SIG-M5 (cell line): ENCODE results near the gene PBX1.

Experiments used
- DNase-seq: peaks from one replicate; lab custom pipeline; 2025; lab: John Stamatoyannopoulos, UW

Gene PBX1

GRCh38 chr1:164563721-164564360 is 4.9 kb downstream of the PBX1 start:
- DNase-seq = no peak

GRCh38 chr1:164564378-164564777 is 5.4 kb downstream of the PBX1 start:
- DNase-seq = no peak

- DNase-seq = no peak
Observed at GRCh38 chr1:164565357-164565756, 6.4 kb downstream of the PBX1 start.

DNA sequence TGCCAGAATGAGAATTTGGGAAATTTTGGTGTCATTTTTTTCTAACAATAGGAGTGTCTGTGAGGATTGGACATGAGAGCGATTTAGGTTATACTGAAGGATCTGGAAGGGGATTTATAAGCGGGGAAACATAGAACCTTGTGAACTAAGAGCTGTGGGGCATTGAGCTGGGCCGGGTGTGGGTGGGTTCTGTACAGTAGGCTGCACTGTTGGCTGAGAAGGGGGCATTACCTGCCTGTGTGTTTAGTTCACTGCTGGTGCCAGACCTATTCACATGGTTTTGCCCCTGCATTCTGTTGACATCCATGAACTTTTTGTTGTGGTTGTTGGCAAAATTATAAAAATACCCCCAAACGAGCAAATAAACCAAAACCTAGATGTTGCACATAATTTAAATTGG is 8.8 kb downstream of the PBX1 start:
- DNase-seq = no peak

GRCh38 chr1:164569241-164569640 is 10.3 kb downstream of the PBX1 start:
- no peak for DNase-seq

DNA sequence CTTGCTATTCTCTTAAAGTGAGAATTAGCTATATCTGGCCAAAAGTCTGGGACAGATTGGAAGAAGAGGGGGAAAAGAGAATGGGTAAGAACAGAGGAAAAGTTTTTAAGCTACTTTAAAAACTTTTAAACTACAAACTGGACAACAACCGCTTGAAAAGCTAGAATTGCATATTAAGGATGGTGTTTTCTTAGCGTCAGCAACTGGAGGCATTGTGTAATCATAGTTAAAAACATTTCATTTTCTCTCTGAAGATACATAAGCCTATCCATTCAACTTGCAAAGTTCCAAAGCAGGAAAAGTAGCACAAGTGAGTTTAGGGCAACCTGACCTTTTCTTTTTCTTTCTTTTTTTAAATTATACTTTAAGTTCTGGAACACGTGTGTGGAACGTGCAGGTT is 10.9 kb downstream of the PBX1 start:
- no peak for DNase-seq

DNA sequence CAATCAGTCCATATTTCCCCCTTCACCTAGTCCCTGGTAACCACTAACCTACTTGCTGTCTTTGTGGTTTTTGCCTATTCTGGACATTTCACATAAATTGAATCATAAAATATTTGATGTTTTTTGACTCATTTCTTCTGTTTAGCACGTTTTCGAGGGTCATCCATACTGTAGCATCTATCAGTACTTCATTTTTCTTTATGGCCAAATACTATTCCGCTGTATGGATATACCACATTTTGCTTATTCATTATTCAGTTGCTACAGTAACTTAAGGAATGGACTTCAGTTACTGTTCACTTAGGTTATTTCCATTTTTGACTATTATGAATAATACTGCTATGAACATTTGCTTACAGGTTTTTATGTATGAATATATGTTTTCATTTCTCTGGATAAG is 12.3 kb downstream of the PBX1 start:
- no peak for DNase-seq

GRCh38 chr1:164575356-164575886 is 16.4 kb downstream of the PBX1 start:
- no peak for DNase-seq

DNA sequence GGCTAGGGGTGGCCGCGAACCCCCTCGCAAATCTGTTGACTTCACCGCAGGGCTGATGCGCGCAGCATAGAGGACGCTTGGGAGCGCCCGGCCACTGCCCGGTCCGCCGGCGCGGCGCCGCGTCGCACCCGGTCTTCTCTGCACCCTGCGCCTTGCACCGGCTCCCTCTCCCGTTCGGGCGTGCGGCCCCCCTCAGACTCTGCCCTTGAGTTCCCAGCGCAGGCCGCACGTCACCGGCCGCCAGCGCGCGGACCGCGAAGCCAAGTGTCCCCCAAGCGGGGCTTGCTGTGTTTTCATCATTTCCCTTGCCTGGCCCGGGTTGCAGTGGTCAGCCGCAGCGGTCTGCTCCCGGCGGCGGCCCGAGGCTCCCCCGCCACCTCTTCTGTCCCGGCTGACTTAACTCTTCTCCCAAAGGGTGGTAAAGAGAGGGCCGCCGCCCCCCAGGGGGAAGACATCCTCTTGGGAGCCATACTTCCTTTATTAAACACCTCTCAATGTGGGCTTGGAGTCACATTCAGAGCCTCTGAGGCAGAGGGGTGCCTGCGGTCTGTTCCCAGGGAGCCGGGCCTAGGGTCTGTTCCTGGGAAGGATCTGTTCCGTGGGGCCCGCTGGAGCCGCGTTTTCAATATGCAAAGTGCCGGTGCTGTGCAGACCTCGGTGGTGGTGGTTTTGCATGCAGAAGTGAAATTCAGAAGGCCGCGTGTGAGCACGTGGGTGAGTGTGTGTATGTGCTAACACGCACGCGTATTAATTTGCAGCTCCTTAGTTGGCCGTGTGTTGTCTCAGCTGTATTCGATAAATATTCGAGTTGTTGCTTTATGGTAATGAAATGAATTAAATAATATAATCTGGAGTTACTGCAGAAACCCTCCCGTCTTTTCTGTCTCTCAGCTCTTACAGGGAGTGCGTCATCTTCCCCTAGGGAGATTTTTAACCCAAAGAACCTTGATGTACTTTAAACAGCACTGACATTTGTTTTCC is 17.6 kb downstream of the PBX1 start:
- no peak for DNase-seq

DNA sequence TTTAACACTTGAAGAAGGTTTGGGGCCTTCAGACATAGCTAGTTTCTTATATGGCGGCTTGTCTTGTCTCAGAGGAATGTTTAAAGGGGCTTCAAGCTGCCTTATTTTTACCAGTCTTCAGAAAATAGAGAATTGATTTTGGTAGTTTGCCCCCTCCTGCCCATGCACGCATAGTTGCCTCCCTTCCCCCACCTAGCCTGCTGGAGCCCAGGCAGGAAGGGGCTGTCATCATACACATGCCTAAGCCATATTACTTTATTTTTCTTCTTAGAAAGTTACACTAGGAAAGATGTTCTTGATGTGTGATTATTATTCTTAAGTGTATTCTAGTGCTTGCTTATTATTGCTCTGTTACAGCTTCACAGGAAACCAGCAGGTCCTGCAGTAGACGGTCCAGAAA is 18.3 kb downstream of the PBX1 start:
- no peak for DNase-seq

GRCh38 chr1:164578479-164579200 is 19.7 kb downstream of the PBX1 start:
- DNase-seq = no peak

DNA sequence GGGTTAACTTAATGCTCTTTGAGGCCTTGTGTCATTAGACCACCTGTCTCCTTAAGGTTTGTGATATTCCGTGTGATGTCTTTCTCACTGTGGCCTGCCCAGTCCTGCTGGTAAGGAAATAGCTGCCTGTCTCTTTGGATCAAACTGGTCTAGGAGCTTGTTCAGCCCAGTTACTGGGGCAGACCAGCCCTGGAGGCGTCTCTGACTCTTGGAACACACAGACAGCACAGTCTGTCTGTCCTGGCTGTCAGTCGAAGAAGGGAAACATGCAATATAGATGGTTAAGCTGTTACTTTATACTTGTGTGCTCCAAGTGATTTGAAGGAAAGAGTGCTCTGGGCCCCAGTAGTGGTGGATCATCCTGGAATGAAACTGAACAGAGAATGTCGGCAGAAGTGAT is 20.4 kb downstream of the PBX1 start:
- no peak for DNase-seq

DNA sequence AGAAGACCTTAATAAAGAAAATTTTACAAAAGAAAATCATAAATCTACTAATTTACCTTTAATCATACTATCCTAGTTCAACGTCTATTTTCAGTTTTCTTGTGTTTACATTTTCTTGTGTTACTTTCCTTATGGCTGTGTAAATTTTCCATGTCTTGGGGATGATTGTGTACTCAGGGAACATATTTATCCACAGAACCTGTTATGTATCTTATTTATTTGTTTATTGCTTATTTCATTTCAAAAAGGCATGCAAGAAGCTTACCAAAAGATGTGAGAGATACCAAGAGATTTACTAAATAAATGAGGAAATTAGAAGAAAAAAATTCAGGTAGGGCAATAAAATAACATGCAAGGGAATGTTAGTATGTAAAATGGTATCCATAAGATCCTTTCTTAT is 22.8 kb downstream of the PBX1 start:
- DNase-seq = no peak

GRCh38 chr1:164583196-164583595 is 24.2 kb downstream of the PBX1 start:
- no peak for DNase-seq

DNA sequence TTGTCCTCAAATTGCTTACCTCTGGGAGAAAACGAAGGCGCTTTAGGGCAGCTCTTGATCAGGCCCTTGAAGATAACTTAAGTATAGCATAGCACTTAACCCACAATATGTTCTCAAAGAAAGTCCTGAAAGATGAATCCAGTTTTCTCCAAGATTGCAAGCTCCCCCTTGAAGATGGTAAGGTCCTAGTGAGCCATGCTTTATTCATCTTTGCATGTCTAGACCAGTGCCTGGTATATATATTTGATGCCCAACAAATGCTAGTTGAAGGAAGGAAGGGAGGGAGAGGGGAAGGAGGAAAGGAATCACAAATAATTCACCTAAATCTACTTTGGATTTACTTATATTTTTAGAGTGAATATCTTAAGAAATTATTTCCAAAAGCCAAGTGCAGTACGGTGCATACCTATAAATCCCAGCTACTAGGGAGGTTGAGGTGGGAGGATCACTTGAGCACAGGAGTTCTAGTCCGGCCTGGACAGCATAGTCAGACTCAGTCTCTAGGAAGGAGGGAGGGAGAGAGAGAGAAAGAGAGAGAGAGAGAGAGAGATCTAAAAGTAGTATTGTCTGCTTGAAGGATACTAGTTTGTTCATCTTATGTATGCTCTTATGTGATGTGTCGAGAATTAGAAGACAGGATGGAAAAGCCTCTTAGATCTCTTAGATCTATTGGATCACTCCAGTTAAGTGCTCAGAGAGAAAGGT is 25.0 kb downstream of the PBX1 start:
- DNase-seq = no peak

GRCh38 chr1:164586591-164586990 is 27.6 kb downstream of the PBX1 start:
- DNase-seq = no peak

GRCh38 chr1:164587617-164588501 is 28.9 kb downstream of the PBX1 start:
- no peak for DNase-seq

DNA sequence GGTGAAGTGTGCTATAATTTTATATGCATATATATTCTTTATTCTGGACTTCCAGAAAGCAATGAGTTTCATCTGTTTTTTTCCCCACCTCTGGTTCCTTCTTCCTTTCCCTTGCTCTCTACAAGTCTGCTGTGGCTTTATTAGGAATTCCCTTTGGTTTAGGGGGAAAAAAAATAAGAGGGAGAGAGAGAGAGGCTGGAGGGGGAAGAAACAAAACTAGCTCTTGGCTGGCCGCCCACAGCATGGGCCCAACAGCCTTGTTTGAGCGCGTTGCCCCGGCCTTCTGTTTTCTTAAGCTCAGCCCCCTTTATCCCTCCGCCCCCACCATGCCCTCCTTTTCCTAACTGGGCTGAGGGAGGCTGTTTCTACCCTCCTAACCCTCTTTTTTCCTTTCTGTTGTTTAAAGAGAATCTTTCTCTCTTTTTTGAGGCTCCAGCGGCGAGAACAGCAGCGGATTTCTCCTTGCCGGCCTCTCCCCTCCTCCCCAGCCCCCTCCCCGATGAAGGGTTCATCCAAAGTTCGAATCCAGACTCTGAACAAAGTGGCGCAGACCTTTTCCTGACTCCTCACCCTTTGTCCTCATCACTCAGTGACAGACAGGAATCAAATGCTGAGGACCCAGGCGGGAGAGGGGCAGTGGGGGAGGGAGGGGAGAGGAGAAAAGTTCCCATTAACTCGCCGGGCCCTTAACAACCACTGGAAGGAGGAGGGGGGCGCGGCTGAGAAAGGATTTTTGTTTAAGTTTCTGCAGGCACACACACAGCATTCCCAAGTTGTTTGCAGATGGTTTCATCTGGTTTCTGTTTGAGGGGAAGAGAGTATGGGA is 29.7 kb downstream of the PBX1 start:
- no peak for DNase-seq

- DNase-seq = no peak
Observed at GRCh38 chr1:164589408-164589807, 30.4 kb downstream of the PBX1 start.

- no peak for DNase-seq
Observed at GRCh38 chr1:164589961-164590507, 31.1 kb downstream of the PBX1 start.
